GM10847 (cell line): ENCODE data around the gene SLC27A4.

Source experiments
- POLR2A ChIP-seq: IDR thresholded peaks from 2 replicates; pipeline ENCODE4 v1.6.1; 2011; ENCODE audit not compliant: insufficient read length; ENCODE audit errors: extremely low read depth

Gene SLC27A4

DNA sequence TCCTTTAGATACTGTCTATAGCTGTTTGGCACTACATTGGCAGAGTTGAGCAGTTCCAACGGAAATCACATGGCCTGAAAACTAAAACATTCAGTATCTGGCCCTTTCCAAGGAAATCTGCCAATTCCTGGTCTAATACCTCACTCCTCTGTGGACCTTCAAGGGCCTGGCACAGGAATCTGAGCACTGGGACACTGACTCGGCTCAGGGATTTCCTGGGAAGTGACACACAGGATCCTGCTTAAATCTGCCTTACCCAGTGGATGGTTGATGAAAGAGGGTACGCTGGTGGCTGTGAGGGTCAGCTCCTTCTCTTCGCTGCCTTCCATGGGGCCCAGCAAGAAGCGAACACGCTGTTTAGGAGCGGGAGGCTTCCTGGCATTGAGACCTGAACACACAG lies 19.0 kb upstream of the SLC27A4 start:
- TF ChIP-seq POLR2A: no peak

DNA sequence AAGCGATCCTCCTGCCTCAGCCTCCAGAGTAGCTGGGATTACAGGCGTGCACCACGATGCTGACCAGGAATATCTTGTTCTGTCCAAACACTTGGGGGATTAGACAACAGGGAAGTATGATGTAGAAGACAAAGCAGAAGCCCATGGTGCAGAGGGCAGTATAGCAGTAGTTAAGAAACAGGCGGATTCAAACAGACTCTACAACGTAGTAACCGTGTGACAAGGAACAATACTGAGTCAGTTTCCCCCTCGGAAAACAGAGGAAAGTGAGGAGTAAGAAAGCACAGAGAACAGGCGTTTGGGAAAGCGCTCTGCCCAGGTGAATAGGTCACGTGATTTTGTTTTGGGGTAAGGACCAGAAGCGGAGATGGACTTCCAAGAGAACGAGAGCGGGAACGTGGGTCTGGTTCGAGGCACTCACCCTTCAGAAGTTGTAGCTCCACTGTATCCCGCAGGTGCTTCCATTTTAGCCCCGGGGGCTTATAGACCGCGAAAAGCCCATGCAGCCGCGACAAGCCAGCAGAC lies 18.4 kb upstream of the SLC27A4 start:
- TF ChIP-seq POLR2A: peak; percentile 55

DNA sequence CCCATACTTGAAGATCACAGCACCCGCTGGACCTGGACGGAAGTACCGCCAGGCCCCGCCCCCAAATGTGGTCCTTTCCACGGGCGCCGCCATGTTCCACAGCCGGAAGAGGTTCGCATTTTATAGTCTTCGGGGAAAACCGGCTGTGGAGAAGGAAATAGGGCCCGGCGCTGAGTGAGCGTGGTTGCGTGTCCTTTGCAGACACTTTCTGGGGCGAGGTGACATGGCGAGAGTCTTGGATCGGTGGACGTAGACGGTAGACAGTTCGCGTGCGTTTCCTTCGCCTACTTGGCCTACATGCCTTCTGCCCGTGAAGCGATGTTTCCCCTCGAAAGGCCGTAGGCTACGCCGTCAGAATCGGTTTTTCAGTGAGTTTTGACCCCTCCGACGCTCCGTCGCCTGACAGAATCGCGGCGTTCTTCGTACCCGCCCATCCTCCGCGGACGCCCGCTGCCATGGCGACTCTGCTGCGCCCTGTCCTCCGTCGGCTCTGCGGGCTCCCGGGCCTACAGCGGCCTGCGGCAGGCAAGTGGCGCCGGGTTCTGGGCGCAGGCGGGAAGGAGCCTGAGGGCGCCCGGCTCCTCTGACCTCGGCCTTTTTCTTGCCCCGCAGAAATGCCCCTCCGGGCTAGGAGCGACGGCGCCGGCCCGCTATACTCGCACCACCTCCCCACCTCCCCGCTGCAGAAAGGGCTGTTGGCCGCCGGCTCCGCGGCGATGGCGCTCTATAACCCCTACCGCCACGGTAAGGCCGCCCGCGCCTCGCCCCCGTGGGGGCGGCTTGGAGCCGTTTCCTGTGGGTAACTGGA lies 17.7 kb upstream of the SLC27A4 start, which contains the start of the genes COQ4 and TRUB2:
Gene COQ4 (plus strand): TSS at position 436 of the 808 bp plus-strand sequence. CDS start 20 bp downstream, at position 456.
Gene TRUB2 (minus strand): TSS at position 44 of the 808 bp plus-strand sequence. CDS start 39 bp downstream, at position 5.
- TF ChIP-seq POLR2A: no peak

DNA sequence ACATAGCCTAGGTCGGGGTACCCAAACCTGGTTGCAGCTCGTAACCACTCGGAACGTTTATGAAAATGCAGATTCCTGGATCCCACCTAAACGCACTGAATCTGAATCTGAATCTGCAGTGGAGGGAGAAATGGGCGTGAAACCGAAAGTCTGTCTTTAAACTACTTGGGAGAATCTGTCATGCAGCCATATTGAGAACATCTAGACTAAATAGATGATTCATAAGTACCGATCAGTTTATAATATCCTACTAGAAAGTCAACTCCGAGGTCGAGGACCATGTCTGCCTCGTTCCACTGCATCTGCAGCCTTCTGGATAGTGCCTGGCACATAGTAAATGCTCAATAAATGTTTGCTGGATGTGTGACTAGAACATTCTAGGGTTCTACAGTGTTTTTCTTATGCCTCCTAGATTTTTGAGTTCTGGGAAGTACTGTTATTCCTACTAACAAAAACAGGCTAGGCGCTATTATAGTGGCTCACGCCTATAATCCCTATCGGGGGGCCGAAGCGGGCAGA lies 17.1 kb upstream of the SLC27A4 start:
- no peak for TF ChIP-seq POLR2A

DNA sequence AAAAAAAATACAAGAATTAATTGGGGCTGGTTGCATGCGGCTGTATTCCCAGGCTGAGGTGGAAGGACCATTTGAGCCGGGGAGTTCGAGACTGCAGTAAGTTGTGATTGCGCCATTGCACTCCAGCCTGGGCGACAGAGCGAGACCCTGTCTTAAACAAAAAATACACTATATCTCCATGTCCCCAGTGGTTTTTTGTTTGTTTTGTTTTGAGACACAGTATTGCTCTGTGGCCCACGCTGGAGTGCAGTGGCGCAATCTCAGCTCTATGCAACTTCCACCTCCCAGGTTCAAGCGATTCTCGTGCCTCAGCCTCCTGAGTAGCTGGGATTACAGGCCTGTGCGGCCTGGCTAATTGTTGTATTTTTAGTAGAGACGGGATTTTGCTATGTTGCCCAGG lies 16.5 kb upstream of the SLC27A4 start:
- TF ChIP-seq POLR2A: no peak

DNA sequence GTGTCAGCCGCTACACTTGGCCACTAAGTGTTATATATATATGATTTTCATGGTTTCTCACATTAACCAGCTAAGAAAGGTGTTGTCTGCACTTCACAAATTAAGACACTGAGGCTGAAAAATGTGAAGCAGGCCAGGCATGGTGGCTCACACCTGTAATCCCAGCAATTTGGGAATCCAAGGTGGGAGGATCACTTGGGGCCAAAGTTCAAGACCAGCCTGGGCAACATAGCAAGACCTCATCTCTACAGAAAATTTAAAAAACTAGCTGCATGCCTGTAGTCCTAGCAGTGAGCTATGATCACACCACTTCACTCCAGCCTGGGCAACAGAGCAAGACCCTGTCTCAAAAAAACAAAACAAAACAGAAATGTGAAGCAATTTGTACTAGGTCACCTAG lies 15.9 kb upstream of the SLC27A4 start:
- TF ChIP-seq POLR2A: no peak

DNA sequence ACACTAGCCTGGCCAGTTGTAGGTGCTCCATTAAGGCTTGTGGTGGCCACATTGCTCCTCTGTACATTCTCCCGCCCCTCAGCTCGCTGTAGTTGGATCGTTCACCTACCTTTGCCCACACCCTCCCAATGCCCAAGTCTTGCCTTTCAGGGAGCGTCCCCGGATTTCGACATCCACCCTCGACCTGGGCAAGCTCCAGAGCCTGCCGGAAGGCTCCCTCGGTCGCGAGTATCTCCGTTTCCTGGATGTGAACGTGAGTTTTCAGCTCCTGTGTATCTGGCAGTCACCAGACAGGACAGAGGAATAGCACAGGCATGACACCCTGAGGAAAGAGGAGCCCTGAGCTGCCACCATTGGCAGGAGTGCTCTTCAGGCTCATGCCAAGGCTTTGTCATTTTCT lies 14.7 kb upstream of the SLC27A4 start:
- TF ChIP-seq POLR2A: no peak

DNA sequence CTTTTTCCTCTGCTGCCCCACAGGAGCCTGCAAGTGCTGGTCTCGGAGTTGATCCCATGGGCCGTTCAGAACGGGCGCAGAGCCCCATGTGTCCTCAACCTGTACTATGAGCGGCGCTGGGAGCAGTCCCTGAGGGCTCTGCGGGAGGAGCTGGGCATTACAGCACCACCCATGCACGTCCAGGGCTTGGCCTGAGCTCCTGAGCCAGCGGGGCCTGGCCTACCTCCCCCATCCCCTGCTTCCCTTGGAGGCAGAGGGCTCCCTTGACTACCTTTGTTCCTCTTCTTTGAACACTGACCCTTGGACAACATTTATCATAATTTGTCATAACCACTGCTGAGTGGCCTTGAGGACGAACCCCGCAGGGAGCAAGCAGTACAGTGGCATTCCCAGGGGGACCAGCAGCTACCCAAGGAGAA lies 6.9 kb upstream of the SLC27A4 start:
- TF ChIP-seq POLR2A: no peak

DNA sequence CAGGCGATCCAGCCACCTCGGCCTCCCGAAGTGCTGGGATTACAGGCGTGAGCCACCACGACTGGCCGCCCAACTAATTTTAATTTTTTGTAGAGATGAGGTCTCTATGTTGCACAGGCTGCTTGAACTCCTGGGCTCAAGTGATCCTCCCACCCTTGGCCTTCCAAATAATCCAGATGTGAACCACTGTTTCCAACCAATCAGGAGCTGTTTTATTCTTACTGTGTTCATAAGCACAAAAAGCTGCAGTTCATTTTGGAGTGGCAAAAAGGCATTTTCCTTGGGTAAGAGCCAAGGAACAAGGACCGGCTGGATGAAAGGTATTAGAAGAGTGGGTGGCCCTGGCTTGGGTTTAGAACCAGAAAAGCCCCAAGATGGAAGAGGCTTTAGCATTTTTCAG lies 5.2 kb upstream of the SLC27A4 start:
- TF ChIP-seq POLR2A: no peak

DNA sequence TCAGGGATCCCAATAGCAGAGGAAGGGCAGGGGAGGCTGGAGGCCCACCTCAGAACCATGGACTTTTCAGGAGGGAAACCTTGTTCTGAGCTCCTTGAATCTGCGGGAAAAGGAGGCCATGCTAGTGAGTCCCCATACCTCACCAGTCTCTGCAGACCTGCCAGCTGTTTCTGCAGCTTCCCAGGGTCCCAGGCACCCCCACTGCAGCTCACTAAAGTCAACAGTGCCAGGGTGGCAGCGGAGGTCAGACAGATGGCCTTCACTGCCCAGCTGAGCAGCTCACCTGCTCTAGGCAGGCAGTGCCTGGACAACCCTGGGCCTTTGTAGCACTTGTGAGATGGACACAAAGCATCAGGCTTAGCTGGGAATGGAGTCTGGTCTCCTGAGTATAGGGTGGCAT lies 4.4 kb upstream of the SLC27A4 start:
- TF ChIP-seq POLR2A: no peak

DNA sequence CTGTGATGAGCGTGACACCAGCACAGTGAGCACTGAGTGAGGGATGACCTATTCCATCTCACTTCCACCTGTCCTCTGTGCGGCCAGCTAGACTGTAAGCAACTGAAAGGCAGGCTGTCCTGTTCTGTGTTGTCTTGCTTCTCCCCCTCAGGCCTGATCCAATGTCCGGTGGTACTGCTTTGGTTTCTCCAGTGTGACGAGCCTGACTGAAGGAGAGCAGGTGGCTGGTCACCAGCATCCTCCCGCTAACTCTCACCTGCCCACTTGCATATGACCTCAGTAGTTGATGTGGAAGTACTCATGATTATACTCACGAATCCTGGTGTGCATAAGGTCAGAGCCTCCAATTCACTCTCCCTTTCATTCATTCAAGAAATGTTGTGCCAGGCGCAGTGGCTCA lies 2.4 kb upstream of the SLC27A4 start:
- TF ChIP-seq POLR2A: no peak

DNA sequence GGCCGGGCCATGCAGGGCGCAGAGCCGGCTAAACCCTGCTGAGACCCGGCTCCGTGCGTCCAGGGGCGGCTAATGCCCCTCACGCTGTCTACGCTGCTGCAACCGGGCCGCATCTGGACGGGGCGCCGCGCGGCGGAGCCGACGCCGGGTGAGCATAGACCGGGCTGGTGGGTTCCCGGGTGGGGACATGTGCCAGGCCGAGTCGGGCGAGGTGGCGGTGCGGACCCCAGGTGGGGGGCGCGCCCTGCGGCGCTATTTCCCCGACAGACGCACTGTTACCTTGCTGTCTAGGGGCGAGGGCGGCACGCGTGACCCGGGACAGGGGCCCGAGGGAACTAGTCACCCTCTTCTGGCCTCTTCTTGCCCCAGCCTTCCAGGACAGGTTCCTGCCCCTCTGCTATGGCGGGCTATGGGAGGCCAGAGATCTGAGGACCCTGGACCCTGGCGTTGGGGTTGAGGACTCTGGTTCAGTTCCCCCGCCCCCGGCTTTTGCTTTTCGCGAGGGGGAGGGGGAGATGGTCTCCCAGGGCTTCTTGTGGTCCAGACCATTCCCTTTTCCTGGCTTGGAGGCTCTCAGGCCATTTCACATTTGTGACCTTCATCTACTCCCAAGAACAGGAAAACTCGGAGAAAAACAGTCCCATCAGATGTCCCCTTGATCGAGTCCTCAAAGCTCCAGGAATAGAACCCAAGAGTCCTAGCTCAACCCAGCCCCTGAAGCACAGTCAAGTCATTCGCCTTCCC lies 536 bp downstream of the SLC27A4 start:
- TF ChIP-seq POLR2A: no peak

DNA sequence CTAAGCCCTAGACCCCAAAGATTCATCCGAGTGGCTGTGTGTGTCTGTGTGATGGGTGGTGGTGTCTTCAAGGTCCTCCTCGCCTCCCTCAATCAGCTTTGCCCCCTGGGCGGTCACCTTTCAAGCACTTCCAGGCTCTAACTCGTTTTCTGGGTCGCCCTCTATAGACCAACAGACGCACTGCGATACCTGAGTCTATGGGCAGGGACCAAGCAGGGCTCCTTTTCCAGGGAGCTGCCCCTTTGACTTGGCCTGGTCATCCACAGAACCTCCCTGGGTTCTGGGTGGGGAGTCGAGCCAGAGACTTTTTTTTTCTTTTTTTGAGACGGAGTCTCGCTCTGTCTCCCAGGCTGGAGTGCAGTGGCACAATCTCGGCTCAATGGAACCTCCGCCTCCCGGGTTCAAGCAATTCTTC lies 1.1 kb downstream of the SLC27A4 start:
- TF ChIP-seq POLR2A: no peak

DNA sequence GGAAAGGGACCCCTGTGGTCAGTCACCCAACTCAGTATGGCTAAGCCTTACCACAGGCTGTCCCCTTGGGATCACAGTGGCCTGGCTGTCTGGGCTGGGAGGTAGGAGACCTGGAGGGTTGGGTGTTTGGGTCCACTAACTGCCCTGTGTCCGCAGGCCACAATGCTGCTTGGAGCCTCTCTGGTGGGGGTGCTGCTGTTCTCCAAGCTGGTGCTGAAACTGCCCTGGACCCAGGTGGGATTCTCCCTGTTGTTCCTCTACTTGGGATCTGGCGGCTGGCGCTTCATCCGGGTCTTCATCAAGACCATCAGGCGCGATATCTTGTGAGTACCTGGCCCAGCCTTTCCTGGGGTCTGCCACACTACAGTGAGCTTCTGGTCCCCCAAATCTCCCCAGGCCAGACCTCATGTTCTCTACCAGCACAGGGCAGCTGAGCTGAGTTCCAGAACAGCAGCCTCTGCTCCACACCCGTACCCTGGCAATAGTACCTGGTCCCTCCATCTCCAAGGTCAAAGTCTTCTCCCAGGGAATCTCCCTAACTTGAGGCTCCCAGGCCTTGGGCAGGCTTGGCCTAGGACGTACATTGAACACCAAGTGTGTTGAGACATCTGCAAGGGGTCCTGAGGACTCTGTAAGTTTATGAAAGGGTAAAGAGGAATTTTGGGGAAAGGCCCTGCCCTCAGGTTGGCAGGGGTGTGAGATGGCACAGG lies 2.8 kb downstream of the SLC27A4 start:
- TF ChIP-seq POLR2A: no peak

DNA sequence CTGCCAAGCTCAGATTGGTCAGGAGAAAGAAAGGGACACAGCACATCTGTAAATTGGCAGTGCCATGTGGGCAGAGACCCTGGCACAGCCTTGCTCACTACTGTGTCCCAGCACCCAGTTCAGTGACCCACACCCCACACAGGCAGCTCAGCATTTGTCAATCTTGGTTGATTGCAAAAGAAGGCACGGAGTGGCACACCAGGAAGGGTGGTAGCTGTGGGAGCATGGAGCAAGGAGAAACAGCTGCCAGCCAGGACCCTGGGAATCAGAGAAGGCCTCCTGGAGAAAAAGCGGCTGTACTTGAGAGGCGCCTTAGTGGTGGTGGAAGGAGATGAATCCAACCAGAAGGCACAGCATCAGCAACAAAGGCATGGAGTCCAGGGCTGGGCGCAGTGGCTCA lies 3.5 kb downstream of the SLC27A4 start:
- TF ChIP-seq POLR2A: no peak
